Activated naive CD4-positive, alpha-beta T cell treated with anti-CD3 and anti-CD28 coated beads, Interleukin-2, amount 50 U/mL, for 16 hours (primary cell): ENCODE measurements around the gene ABCD2.
"Not testable (repeated sequence)": the region's sequence is repeated elsewhere in the genome, so short reads cannot be mapped to it uniquely, and the experiment has no call there.

Source experiments
- DNase-seq: peaks from one replicate; pipeline ENCODE4 v3.0.0-alpha.2; 2020

The ABCD2 gene

DNA sequence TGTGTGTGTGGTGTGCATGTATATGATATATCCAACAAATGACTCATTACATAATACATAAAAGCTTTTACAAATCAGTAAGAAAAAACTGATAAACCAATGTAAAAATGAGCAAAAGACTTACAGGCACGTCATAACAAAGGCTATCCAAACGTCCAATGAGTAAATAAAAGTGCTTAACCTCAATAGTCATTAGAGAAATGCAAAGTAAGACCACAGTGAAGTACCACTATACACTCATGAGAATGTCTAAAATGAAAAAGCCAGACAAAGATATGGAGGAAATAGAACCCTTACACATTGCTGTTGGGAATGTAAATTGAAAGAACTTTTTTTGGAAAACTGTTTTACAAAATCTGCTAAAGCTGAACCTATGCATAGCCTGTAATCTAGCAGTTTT is 7.8 kb downstream of the ABCD2 start:
- DNase-seq = no peak

DNA sequence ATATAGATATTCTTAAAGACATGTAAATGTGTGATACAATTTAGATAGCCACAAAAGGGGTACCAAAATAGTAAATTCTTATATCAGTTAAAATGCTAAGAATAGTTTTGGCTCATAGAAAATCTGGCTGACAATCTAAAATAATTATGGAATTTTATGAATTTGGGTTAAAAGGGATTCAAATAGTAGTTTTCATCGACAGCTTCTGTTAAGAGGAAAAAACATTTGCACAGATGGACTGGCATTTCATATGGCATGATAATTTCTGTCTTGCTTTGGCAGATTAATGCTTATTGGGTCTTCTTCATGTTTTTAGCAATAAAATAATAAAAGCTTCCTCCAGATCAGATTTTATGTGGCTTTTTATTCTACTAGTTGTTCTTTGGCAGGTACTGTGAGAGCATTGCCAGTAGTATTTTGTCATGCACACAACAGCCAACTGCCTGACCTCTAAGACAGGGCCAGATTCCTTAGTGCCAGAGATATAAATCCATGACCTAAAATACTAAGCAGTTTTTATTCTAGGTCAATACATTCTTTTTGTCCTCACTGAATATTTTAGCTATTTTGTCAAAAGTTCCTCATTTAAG is 9.1 kb downstream of the ABCD2 start:
- no peak for DNase-seq

DNA sequence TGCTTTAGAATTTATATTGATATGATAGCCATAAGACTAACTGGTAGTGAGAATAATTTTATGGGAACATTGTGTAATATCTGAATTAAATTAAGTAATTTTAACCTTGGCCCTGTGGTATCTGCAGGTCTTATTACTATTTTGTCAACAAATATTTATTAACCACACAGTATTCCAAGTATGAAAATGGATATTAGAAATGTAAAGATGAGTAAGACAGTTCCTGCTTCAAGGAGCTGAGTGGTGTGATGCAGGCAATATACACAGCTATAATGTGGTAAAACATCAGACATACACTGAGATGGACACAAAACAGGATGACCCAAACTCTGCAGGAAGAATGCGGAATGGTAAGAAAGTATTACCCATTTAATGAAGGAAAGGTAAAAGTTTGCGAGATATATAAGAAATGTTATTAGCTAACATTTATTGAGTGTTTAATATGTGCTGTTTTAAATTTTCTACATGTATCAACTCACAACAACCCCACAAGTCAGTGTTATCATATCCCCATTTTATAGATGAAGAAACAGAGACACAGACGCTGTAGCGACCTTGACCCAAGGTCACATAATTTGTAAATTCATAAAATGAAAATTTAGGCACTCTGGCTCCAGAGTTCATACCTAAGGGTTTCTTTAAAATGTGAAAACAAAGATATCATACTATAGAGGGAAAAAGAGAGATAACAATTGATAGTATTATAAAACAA is 12.7 kb downstream of the ABCD2 start:
- no peak for DNase-seq

DNA sequence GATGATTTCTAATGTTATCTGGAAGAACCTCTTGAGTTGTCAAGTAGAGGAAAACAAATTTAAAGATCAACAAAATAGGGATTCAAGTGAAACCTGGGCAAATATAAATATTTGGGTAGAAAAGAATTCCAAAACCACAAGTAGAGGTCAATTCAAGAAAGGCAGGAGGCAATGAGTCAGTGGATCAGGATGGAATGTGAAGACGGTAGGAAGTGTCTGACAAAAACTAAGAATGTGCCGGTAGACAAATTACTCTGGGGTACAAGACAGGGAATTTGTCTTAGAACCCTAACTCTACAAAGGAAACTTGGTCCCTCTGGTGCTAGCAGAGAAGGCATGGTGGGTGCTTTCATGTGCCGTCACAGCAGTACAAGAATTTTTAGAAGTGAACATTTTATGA is 13.6 kb downstream of the ABCD2 start:
- DNase-seq = no peak

DNA sequence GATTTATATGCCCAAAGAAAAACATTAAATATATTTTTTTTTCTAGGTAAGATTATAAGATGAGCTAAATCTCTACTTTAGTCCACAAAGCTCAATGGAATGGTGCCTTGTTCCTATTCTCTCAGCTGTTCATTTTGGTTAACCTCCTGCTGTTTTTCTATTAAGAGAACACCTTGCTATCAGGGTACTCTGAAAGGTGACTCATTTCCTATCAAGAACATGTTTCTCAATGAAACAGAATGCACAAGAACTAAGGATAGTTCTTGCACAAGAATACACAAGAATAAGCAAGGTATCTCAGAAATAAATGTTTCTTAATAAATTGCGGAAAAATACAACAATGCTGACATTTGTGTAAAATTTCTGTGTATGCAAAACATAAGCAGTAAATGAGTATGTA is 14.1 kb downstream of the ABCD2 start:
- no peak for DNase-seq

DNA sequence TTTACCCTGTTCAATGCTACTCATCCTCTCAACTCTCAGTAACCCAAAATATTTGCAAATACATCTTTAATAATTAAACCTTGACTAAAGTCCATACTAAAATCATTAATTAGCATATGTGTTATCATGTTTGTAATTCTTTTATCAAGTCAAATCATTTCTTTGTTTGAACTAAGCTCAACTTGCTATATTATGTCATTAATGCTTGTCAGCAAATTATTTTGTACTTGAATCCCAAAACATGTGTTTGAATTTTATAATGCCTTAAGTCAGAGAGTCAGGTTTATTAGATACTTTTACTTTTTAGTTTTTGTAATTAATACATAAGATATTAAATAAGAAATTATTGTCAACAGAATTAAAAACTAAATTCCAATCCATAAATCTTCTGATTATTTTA is 16.5 kb downstream of the ABCD2 start:
- DNase-seq = no peak

DNA sequence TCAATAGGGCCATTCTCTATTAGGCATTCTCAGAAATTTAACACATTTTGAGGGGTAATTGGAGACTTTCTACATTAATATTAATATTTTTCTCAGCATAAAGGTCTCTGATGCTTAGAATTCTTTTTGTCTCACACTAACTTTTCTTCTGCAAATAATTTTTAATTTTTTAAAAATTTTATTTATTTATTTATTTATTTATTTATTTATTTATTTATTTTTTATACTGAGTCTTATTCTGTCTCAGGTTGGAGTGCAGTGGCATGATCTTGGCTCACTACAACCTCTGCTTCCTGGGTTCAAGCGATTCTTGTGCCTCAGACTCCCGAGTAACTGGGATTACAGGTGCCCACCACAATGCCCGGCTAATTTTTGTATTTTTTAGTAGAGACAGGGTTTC is 17.7 kb downstream of the ABCD2 start:
- not testable (repeated sequence) for DNase-seq

DNA sequence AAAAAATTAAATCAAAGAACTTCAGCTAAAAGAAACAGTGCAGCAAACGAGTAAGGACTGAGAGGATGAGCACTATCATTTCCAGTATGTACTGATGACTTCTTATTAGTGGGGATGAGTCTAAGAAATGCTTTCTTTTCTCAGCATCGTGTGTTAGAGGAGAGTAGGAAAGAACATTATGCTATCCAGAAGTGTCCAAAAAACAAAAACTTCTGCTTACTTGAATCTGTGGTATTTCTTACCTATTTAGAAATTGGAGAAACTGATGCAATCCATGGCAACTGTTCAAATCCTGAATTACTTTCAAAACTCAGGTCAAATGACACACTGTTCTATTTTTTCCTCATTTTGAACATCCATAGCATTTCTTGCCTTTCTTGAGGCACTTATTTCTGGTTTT is 23.7 kb downstream of the ABCD2 start:
- DNase-seq = no peak

DNA sequence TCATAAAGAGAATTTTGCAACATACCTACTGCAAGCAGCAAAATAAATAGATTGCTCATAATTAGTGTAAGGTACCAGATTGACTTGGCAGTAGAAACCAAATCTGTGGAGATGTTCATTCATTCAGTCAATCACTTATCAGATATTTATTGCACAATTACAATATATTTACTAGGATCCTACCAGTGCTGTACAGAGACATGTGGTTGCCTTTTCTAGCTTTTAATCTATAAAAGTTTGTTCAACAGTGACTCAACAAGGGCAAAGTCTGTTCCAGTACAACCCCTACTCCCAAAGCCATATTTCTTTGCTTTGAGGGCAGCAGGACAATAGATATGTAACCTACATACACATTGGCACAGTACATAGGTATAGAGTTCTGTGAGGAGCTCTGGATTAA is 27.3 kb downstream of the ABCD2 start:
- no peak for DNase-seq

DNA sequence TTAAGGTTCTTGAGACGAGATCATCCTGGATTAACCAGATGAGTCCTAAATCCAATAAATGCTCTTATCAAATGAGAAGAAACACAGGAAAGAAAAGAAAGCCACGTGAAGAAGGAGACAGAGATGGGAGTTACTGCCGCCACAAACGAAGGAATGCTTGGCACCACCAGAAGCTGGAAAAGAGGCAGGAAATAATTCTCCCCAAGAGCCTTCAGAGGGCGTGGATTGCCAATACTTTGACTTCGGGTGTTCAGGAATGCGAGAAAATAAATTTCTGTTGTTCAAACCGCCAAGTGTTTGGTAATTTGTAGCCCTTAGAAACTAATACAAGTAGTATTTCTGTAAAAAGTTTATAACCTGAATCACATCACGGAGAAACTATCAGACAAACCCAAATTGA is 31.3 kb downstream of the ABCD2 start:
- no peak for DNase-seq

DNA sequence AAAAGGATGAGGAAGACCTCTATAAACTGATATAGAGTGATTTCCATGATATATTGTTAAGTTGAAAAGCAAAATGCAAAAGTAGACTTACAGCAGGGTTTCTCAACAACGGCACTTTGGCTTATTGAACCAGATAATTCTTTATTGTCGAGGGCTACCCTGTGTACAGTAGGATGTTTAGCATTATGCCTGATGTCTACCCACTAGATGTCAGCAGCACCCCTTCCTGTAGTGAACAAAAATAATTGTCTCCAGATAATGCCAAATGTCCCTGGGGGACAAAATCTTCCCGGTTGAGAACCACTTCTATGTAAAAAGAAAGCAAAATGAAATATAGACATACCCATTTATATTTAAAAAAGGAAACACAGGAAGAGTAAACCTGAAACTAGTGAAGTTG is 32.4 kb downstream of the ABCD2 start:
- no peak for DNase-seq

DNA sequence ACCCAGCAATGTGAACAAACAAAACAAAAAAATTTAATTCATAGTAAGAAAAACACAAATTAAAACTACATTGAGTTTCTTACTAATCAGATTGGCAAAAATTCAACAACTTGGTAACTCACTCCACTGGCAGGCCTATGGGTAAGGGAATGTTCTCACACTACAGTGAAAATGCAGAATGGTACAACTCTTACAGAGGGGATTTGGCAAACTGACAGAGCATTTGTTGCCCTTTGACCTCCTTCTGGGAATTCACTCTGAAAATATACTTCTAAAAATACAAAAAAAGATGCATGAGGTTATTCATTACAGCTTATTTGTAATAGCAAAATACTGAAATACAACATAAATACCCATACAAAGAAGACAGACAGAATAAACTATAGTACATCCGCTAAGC is 32.8 kb downstream of the ABCD2 start:
- no peak for DNase-seq

DNA sequence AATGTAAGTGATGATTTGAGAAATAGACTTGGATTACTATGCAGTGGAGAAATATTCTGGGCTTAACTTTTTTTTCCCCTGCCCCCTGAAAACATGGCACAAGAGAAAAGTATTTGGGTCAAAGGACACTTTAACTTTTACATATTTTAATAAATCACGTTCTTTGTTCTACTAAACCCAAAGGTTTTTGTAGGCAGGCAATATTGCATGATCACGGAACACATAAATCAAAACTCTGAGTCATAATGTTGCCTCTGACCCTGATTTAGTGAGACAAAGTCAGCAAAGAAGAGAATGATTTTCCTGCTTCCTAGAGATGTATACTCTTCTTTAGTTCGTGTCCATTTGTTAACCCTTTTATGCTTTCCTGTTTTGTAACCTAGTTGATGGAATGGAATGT is 38.0 kb downstream of the ABCD2 start:
- no peak for DNase-seq

DNA sequence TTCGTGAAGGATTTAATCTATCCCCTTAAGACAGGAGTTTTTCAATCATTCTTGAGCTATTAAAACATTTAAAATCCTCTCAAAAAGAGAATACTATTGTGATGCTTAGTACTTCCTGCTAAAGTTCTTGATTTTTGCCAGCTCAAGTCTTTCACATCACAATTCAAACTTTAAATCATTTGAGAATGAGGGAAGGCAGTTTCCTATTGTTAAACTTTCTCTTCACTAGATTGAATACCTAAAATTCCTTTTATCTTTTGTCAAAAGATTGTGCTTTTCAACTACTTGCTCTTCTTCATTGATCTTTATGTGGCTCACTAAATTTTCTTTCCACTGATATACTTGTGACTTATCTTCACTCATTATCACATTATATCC is 44.1 kb downstream of the ABCD2 start:
- no peak for DNase-seq

DNA sequence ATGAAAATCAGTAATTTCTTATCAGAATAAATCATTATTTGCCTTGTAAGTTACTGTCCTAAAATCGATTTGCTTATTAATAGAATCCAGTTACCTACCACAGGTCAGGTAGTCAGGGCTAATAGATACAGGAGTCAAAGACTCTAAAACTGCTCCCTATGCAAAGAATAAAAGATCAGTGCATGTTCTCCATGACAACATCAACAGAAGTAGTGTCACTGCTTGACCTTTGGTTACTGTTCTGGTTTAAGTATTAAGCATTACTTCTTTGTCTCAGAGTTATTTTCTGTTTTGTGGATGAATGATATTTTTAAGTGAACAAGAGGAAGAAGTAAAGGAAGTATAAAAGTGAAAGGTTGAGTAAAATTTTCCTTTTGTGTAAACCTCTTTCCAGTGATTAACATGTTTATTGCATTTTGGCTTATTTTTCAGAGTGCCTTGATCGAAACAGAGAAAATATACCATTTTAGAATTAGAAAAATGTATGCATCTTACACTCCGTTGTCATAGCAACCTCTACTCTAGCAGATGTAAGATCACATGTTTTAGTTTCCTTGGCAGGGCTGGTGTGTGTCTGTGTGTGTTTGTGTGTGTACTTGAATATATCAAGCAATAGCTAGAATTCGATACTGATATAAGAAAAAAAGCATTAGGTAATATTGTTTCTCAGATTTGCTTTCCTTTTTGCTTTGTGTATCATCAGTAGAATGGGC is 44.7 kb downstream of the ABCD2 start:
- DNase-seq = no peak

DNA sequence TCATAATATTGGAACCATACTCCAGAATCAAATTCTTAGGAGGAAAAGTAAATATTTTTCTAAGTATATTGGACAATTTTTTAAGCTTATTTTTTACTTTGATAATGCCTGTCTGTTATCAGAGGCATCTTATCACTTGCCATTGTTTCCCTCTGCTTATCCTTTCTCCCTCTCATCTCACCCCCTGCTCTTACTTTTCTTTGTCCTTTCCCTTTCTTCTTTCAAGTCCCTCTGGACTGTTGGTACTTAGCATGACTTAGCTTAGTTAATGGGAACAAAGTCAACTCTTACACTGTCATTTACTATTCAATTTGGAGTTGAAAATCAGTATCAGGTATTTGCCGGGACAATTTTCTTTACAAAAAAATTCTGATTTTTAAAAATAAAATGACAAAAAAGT is 45.2 kb downstream of the ABCD2 start:
- no peak for DNase-seq

DNA sequence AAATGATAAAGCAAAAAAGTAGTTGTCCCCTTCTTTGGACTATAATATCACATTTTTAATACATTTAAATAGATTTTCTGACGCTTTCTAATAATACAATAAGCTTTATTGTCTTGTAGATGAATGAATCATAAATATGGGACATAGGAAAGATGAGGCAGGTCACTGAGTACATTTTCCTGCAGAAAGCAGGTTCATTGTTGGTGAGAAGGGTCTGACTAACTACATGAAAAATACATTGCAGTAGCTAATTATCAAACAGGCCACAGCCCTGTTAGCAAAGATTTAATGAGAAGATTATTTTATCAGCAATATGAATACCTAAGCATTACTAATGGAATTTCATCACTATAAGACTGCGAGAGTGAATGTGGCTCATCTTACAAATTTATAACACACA is 45.6 kb downstream of the ABCD2 start:
- no peak for DNase-seq

DNA sequence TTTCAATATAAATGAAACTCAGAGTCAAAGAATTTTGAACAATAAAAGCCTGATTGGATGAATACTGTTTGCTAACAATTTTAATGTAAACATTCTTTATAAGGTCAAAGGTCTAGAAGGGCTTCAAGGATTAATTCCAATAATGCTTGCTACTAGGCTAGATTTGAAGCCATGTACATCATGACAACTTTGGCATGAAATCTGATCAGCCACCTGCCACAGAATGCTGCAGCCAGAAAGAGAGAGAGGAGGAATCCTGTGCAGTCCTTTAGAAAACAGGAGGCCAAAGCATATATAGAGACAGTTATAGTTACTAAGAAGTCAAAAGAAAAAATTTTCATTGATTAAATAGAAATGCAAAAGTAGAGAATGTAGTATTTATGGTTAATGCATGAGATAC is 47.1 kb downstream of the ABCD2 start:
- no peak for DNase-seq

DNA sequence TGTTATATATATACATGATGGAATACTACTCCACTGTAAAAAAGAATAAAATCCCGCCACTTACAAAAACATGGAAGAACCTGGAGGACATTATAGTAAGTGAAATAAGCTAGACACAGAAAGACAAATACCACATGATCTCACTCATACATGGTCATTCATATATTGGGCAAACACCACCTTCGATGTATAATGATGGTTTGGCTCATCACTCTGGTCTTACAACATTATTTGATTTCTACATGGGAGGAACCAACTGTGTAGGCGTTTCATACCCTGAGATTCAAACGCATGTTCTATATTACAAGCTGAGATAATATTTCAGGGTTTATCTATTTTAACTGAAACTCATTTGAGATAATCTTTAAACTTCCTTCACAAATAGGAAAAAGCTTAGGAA is 48.3 kb downstream of the ABCD2 start:
- no peak for DNase-seq

DNA sequence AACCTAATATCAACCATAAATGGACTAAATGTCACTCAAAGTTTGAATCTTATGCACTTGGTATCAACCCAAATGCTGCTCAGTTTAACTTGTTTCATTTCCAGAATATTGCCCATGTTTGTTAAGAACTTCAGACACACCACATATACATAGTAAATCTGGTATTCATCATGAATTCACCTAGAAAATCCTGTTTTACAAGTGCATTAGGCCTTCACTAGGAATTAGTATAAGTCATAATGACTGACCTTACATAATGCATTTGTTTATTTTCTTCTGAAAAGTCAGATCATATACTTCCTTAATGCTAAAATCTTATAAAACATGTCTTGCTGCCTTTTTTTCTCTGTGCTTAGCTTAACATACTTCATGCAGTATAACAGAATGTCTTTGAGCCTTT is 66.1 kb downstream of the ABCD2 start:
- no peak for DNase-seq

DNA sequence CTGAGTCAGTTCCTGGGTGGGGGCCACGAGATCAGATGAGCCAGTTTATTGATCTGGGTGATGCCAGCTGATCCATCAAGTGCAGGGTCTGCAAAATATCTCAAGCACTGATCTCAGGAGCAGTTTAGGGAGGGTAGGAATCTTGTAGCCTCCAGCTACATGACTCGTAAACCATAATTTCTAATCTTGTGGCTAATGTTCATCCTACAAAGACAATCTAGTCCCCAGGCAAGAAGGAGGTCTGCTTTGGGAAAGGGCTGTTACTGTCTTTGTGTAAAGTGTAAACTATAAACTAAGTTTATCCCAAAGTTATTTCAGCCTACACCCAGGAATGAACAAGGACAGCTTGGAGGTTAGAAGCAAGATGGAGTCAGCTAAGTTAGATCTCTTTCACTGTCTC is 75.4 kb downstream of the ABCD2 start:
- not testable (repeated sequence) for DNase-seq

DNA sequence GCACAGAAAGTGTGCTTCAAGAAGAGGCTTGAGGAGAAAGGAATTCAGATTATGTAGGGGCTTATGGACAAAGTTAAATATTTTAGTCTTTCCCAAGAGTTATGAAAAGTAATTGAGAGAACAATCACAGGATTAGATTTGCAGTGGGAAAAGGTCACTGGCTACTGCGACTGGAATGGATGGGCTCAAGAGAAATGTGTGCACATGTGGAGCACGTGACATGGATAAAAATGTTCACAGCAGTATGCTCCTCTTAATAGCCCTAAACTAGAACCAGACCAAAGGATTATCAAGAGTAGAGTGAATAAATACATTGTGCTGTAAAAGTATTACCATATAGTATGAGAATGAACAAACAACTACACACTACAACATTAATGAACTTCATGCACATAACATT is 78.1 kb downstream of the ABCD2 start:
- DNase-seq = no peak

DNA sequence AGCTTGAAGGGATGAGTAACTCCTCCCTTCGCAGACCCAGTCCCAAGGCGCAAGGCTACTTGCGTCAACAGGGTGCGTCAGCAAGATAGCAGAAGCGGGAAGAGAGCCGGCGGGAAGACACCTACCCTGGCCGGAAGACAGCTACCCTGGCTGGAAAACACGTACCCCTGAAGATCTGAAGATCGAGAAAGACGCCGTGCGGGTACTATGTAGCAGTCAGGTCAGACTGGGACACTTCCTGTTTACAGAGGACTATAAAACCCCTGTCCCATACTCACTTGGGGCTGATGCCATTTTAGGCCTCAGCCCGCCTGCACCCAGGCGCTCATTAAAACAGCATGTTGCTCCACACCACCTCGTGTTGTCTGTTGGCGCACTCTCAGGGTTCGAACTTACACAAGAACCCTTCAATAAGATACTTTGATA is 80.9 kb downstream of the ABCD2 start:
- DNase-seq = no peak

DNA sequence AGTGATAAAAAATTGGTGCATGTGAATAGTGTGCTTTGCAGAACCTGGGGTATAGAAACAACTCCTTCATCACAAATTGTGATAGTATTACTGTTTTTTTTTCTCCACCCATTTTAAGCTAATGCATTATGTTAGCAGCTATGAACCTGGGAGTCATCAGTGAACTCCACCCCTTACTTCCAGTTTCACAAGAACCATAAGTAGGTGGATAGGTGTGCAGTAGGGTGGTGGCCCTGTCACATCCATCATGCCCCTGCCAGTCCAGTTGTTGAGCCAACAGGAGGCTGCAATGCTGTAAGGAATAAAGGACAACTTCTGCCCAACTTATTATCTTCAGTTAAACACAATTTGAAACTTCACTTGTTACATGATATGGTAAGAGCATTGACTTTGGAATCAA is 85.7 kb downstream of the ABCD2 start:
- DNase-seq = no peak

DNA sequence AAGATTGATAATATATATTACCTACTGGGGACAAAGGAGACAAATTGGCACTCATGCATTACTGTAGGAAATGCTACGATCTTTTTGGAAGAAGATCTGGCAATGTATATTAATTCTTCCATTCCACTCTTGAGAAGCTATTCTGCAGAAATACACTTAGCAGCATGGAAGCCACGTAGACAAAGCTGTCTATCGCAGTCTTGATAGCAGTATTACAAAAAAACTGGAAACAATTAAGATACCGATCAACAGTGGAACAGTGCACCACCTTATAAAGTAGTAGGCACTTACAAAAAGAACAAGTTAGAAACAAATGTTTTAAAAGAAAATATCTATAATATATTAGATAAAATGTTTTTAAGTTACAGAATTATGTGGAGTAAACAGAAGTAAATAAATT is 87.2 kb downstream of the ABCD2 start:
- no peak for DNase-seq
